IMR-90 (cell line): ENCODE results near the gene ARAP1. TPM values are rescaled to one million over a fixed set of nuclear protein-coding genes. Genes with fewer than 3 reads are reported as not detected.

Experiments used
- ATAC-seq: fragments of 200-7000 bp; cut with Tn5 transposase; 2 replicates; pipeline ENCODE4 v1.9.1; 2020; ENCODE audit warnings: low read depth, mild to moderate bottlenecking, moderate library complexity
- BruUV-seq: library from RNA; stranded (reverse); fragments of 400-500 nt; replicated peaks from 2 replicates; lab custom pipeline; 2021; lab: Mats Ljungman, UMichigan
- CTCF ChIA-PET: fragments of 300-600 bp; formaldehyde crosslinking; extraction: SDS; loops from one replicate; lab custom pipeline; 2021; ENCODE audit warnings: antibody characterized with exemption; lab: Yijun Ruan, JAX
- POLR2A ChIA-PET: fragments of 300-600 bp; sonication (Branson Sonifier 250); formaldehyde crosslinking; loops from one replicate; lab custom pipeline; 2022; ENCODE audit warnings: antibody characterized with exemption; ENCODE audit not compliant: unreplicated experiment; lab: Charles Lee
- DNase-seq: peaks from one replicate; pipeline ENCODE4 v3.0.0; 2013
- H2AFZ ChIP-seq: replicated peaks from 2 replicates; pipeline ENCODE3; 2013; ENCODE audit warnings: low read length, mild to moderate bottlenecking; ENCODE audit not compliant: poor library complexity
- H2AK5ac ChIP-seq: 2 replicates; pipeline ENCODE4 v1.6.1; 2013; ENCODE audit warnings: low read depth, low read length, inconsistent platforms
- H2AK9ac ChIP-seq: replicated peaks from 2 replicates; pipeline ENCODE3; 2013; ENCODE audit warnings: mild to moderate bottlenecking, low read depth, low read length, moderate library complexity; ENCODE audit not compliant: poor library complexity
- H2BK120ac ChIP-seq: 2 replicates; pipeline ENCODE4 v1.6.1; 2013; ENCODE audit warnings: low read depth, low read length, inconsistent platforms
- H2BK15ac ChIP-seq: 3 replicates; pipeline ENCODE4 v1.6.1; 2013; ENCODE audit warnings: low read depth, low read length, inconsistent platforms
- H2BK20ac ChIP-seq: 2 replicates; pipeline ENCODE4 v1.6.1; 2013; ENCODE audit warnings: low read depth, mild to moderate bottlenecking, inconsistent platforms, low read length, moderate library complexity
- H2BK5ac ChIP-seq: 2 replicates; pipeline ENCODE4 v1.6.1; 2013; ENCODE audit warnings: mild to moderate bottlenecking, low read depth, low read length, inconsistent platforms; ENCODE audit not compliant: poor library complexity, severe bottlenecking
- H3K14ac ChIP-seq: replicated peaks from 2 replicates; pipeline ENCODE4 v1.6.1; 2013; ENCODE audit warnings: low read depth, low read length, inconsistent platforms
- H3K18ac ChIP-seq: 2 replicates; pipeline ENCODE4 v1.6.1; 2013; ENCODE audit warnings: low read depth, low read length, control low read depth
- H3K23ac ChIP-seq: 2 replicates; pipeline ENCODE4 v1.6.1; 2013; ENCODE audit warnings: low read depth, low read length, inconsistent platforms
- H3K27ac ChIP-seq: 2 replicates; pipeline ENCODE4 v1.5.1; 2013; ENCODE audit warnings: mild to moderate bottlenecking, control low read depth, low read length; ENCODE audit not compliant: insufficient read depth
- H3K27me3 ChIP-seq: 2 replicates; pipeline ENCODE4 v1.6.1; 2013; ENCODE audit warnings: low read length; ENCODE audit not compliant: control insufficient read depth, insufficient read depth
- H3K36me3 ChIP-seq: 2 replicates; pipeline ENCODE4 v1.6.1; 2013; ENCODE audit warnings: low read length, mixed read lengths; ENCODE audit not compliant: control insufficient read depth, insufficient read depth
- H3K4ac ChIP-seq: 2 replicates; pipeline ENCODE4 v1.6.1; 2013; ENCODE audit warnings: low read depth, low read length, inconsistent platforms
- H3K4me1 ChIP-seq: 2 replicates; pipeline ENCODE4 v1.6.1; 2013; ENCODE audit warnings: low read length, mixed read lengths; ENCODE audit not compliant: control insufficient read depth, insufficient read depth
- H3K4me2 ChIP-seq: 2 replicates; pipeline ENCODE4 v1.6.1; 2013; ENCODE audit warnings: low read depth, mild to moderate bottlenecking, control low read depth, low read length, moderate library complexity
- H3K4me3 ChIP-seq: 2 replicates; pipeline ENCODE4 v1.5.1; 2013; ENCODE audit warnings: low read depth, mild to moderate bottlenecking, control low read depth, low read length, moderate library complexity; ENCODE audit not compliant: insufficient read depth
- H3K56ac ChIP-seq: 2 replicates; pipeline ENCODE4 v1.6.1; 2013; ENCODE audit warnings: low read length, inconsistent platforms; ENCODE audit not compliant: insufficient read depth; ENCODE audit errors: extremely low read depth
- H3K79me1 ChIP-seq, 2 experiments: 2 replicates each; pipeline ENCODE4 v1.6.1; 2013; ENCODE audit warnings: low read length in 2 of 2, inconsistent platforms in 1 of 2, low read depth in 1 of 2
- H3K9ac ChIP-seq: 2 replicates; pipeline ENCODE4 v1.6.1; 2013; ENCODE audit warnings: low read depth, low read length, control low read depth
- H3K9me1 ChIP-seq: 2 replicates; pipeline ENCODE4 v1.6.1; 2013; ENCODE audit warnings: low read length, inconsistent platforms; ENCODE audit not compliant: insufficient read depth
- H3K9me3 ChIP-seq: 2 replicates; pipeline ENCODE4 v1.6.1; 2013; ENCODE audit warnings: low read length; ENCODE audit not compliant: control insufficient read depth, insufficient read depth
- H4K20me1 ChIP-seq: 2 replicates; pipeline ENCODE4 v1.6.1; 2013; ENCODE audit warnings: low read length, inconsistent platforms; ENCODE audit not compliant: insufficient read depth
- H4K5ac ChIP-seq: 2 replicates; pipeline ENCODE4 v1.6.1; 2013; ENCODE audit warnings: mild to moderate bottlenecking, low read depth, low read length, control low read depth
- H4K8ac ChIP-seq, 2 experiments: 2 replicates each; pipeline ENCODE4 v1.6.1; 2013; ENCODE audit warnings: low read depth in 2 of 2, low read length in 2 of 2, control low read depth in 1 of 2, inconsistent platforms in 1 of 2
- H4K91ac ChIP-seq: 2 replicates; pipeline ENCODE4 v1.6.1; 2013; ENCODE audit warnings: low read depth, low read length, inconsistent platforms; ENCODE audit not compliant: insufficient read depth
- BHLHE40 ChIP-seq: fragments of 150-350 bp; IDR thresholded peaks from 2 replicates; pipeline ENCODE4 v1.6.1; 2016; ENCODE audit warnings: mild to moderate bottlenecking, low read depth, low read length
- CEBPB ChIP-seq: IDR thresholded peaks from 2 replicates; pipeline ENCODE4 v1.6.1; 2012; ENCODE audit warnings: low read depth, low read length, improper control_type of control experiment
- CHD1 ChIP-seq: IDR thresholded peaks from 2 replicates; pipeline ENCODE4 v1.6.1; 2012; ENCODE audit warnings: low read depth, low read length, improper control_type of control experiment
- CTCF ChIP-seq: conservative IDR thresholded peaks from 2 replicates; pipeline ENCODE4 v1.5.1; 2012; ENCODE audit warnings: mild to moderate bottlenecking, low read depth, low read length, improper control_type of control experiment
- ELK1 ChIP-seq: fragments of 150-350 bp; IDR thresholded peaks from 2 replicates; pipeline ENCODE4 v1.6.1; 2016; ENCODE audit warnings: low read depth, mild to moderate bottlenecking, low read length, moderate library complexity, borderline replicate concordance
- FOS ChIP-seq: fragments of 150-350 bp; IDR thresholded peaks from 2 replicates; pipeline ENCODE4 v1.6.1; 2016; ENCODE audit warnings: low read depth, low read length
- MAFK ChIP-seq: IDR thresholded peaks from 2 replicates; pipeline ENCODE4 v1.6.1; 2012; ENCODE audit warnings: low read depth, low read length, improper control_type of control experiment
- MAZ ChIP-seq: IDR thresholded peaks from 2 replicates; pipeline ENCODE4 v1.6.1; 2012; ENCODE audit warnings: low read depth, mild to moderate bottlenecking, low read length, improper control_type of control experiment, moderate library complexity, borderline replicate concordance
- MXI1 ChIP-seq: IDR thresholded peaks from 2 replicates; pipeline ENCODE4 v1.6.1; 2012; ENCODE audit warnings: low read depth, mild to moderate bottlenecking, low read length, moderate library complexity, borderline replicate concordance
- NFE2L2 ChIP-seq: fragments of 150-350 bp; IDR thresholded peaks from 2 replicates; pipeline ENCODE4 v1.6.1; 2016; ENCODE audit warnings: low read depth, mild to moderate bottlenecking, low read length
- POLR2A ChIP-seq: IDR thresholded peaks from 2 replicates; pipeline ENCODE4 v1.6.1; 2012; ENCODE audit warnings: mild to moderate bottlenecking, low read depth, low read length
- RAD21 ChIP-seq: IDR thresholded peaks from 2 replicates; pipeline ENCODE4 v1.6.1; 2012; ENCODE audit warnings: low read length, improper control_type of control experiment
- RCOR1 ChIP-seq: IDR thresholded peaks from 2 replicates; pipeline ENCODE4 v1.6.1; 2012; ENCODE audit warnings: mild to moderate bottlenecking, low read length, improper control_type of control experiment; ENCODE audit not compliant: insufficient replicate concordance
- RFX5 ChIP-seq: IDR thresholded peaks from 2 replicates; pipeline ENCODE4 v1.8.0; 2012; ENCODE audit warnings: low read depth, mild to moderate bottlenecking, low read length, moderate library complexity
- SMC3 ChIP-seq: fragments of 150-350 bp; IDR thresholded peaks from 2 replicates; pipeline ENCODE4 v1.6.1; 2016; ENCODE audit warnings: low read depth, mild to moderate bottlenecking, antibody characterized with exemption, low read length, moderate library complexity
- WGBS, 2 experiments: methylation state at CpG; one replicate each; pipeline versions ENCODE4 v1.1.5 to v1.1.7; 2013; ENCODE audit warnings: missing lambda C conversion rate in 2 of 2; ENCODE audit not compliant: insufficient read length in 1 of 2; ENCODE audit errors: extremely low coverage in 2 of 2; 5-methylcytosine and 5-hydroxymethylcytosine counted together
- dilution Hi-C: fragments of 300-500 bp; cut with HindIII; formaldehyde crosslinking; loops from one replicate; pipeline ENCODE4 v1.14.3; 2018; ENCODE audit warnings: low sequenced_read_pairs; ENCODE audit not compliant: unreplicated experiment
- in situ Hi-C: fragments of 300-500 bp; cut with MboI; formaldehyde crosslinking; loops from 3 replicates; pipeline ENCODE4 v1.14.3; 2019; ENCODE audit warnings: low sequenced_read_pairs, inconsistent platforms, mixed read lengths
- intact Hi-C: fragments of 100-400 bp; cut with micrococcal nuclease; formaldehyde crosslinking; loops from 2 replicates; pipeline ENCODE4 v1.10.0; 2022
- polyA plus RNA-seq, 3 experiments: library from polyadenylated mRNA; depleted of rRNA; stranded (reverse); fragments of >200 nt; gene quantifications; 2 replicates each; pipeline ENCODE4 v1.2.3, GENCODE V29; 2012; ENCODE audit warnings: low replicate concordance in 1 of 3
- total RNA-seq: library from RNA; depleted of rRNA; stranded (reverse); fragments of >200 nt; gene quantifications from 2 replicates; pipeline ENCODE4 v1.2.3, GENCODE V29; 2012
- TF ChIP-seq, protein P1 (sequence below): fragments of 150-350 bp; IDR thresholded peaks from 2 replicates; pipeline ENCODE4 v1.6.1; 2017; ENCODE audit warnings: mild to moderate bottlenecking, antibody characterized with exemption, low read length, low read depth

Gene ARAP1
- total and polyA plus RNA-seq, 2 of the 4 experiments (the other 2 are of a cell fraction), result 37.6 to 63.1 TPM

DNA sequence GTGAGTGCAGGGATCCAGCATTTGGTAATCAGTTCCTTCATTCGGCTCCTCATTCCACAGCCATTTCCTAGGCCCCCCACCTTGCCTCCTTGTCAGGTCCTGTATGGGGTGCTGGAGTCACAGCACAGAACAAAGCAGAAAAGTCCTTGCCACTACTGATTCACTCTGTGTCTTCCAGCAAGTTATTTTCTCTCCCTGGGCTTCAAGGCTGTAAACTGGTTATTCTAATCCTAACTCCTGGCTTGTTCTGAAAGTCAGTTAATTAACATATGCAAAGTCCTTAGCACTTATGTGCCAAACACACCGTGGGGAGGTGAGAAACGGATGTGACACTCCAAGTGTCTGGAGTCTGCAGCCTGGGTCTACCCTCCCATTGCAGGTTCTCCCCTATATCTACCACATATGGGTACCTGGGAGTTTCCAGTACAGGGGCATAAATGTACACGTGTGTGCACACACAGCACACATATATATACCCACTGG lies 47.4 kb downstream of the ARAP1 start:
- H3K4me3 ChIP-seq, result no peak overlapping the region
- H3K14ac ChIP-seq, result no peak overlapping the region
- TF ChIP-seq MAFK, result no peak
- TF ChIP-seq NFE2L2, result no peak
- no peak for TF ChIP-seq CHD1
- TF ChIP-seq POLR2A, result no peak
- no peak for TF ChIP-seq CEBPB
- TF ChIP-seq BHLHE40, result no peak
- TF ChIP-seq ELK1, result no peak
- TF ChIP-seq RCOR1, result no peak
- TF ChIP-seq FOS, result no peak
- no peak for TF ChIP-seq RAD21
- TF ChIP-seq, protein P1, sequence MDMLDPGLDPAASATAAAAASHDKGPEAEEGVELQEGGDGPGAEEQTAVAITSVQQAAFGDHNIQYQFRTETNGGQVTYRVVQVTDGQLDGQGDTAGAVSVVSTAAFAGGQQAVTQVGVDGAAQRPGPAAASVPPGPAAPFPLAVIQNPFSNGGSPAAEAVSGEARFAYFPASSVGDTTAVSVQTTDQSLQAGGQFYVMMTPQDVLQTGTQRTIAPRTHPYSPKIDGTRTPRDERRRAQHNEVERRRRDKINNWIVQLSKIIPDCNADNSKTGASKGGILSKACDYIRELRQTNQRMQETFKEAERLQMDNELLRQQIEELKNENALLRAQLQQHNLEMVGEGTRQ, result no peak
- TF ChIP-seq SMC3, result no peak
- no peak for TF ChIP-seq CTCF
- no peak for TF ChIP-seq RFX5
- no peak for TF ChIP-seq MXI1
- TF ChIP-seq MAZ, result no peak
- ATAC-seq (no peak), DNase-seq (no peak)
- H4K5ac ChIP-seq, result no peak overlapping the region
- no peak overlapping the region for H2AK9ac ChIP-seq
- ChIA-PET POLR2A (interaction anchor here (0.6 kb wide), 1 partner anchor 118 kb away, joined by 3 read pairs; no protein-coding TSS in a partner anchor), CTCF (no interaction called here)
- H3K9me1 ChIP-seq, result peaks cover 12% of the 10 kb centered on the region; the same call in 1 of the 2 replicates
- no peak overlapping the region for H3K4ac ChIP-seq
- no peaks in the 10 kb centered on the region for H3K27me3 ChIP-seq
- H3K56ac ChIP-seq, result no peak overlapping the region
- H4K91ac ChIP-seq, result no peak overlapping the region
- H3K9ac ChIP-seq, result no peak overlapping the region
- no CpG with 5 or more reads among the region's 4 CpGs for WGBS, 2 experiments
- peaks cover 27% of the 10 kb centered on the region for H4K20me1 ChIP-seq
- no peak overlapping the region for H3K27ac ChIP-seq
- H2AFZ ChIP-seq, result no peak overlapping the region
- H3K4me1 ChIP-seq, result peaks cover 19% of the 10 kb centered on the region
- no peak overlapping the region for H3K18ac ChIP-seq
- no peaks in the 10 kb centered on the region for H3K9me3 ChIP-seq
- dilution Hi-C loops (no loop called here), intact Hi-C loops (no loop called here), in situ Hi-C loops (no loop called here)
- peaks cover 0 to 23% of the 10 kb centered on the region in 2 experiments; a peak in 3 of 4 replicates for H3K79me1 ChIP-seq
- no peak overlapping the region for H2BK20ac ChIP-seq
- no TSS peak for BruUV-seq
- H4K8ac ChIP-seq, result no peak overlapping the region
- H3K23ac ChIP-seq, result no peak overlapping the region
- no peak overlapping the region for H2BK5ac ChIP-seq
- H2BK120ac ChIP-seq, result no peak overlapping the region
- H2AK5ac ChIP-seq, result no peak overlapping the region
- no peak overlapping the region for H2BK15ac ChIP-seq
- H3K4me2 ChIP-seq, result no peak overlapping the region
- peaks cover 70% of the 10 kb centered on the region for H3K36me3 ChIP-seq
